ENCODE measurements around the gene SYNJ2.
"Not testable (repeated sequence)": the region's sequence is repeated elsewhere in the genome, so short reads cannot be mapped to it uniquely, and the experiment has no call there.

The SYNJ2 gene

DNA sequence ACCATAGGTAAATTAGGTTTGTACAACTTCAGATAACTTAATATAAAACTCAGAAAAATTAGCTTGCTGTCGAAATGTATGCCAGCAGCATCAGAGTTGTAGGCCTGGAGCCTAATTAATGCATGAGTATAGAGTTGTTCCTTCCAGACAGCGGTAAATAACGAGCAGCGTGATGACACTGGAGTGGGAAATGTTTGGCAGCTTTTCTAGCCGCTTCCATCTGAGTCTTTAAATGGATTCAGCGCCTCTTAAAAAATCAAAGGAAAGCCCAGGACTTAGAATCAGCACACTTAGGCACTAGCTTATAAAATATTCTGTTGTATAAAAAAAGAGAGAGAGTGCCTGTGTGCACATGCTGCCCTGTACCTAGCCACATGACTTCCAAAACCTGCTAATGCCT is 43.7 kb upstream of the SYNJ2 start:
- no peak overlapping the region for H3K27ac ChIP-seq (ENCODE audit: low read length)
- no peaks in the 10 kb centered on the region for H3K4me1 ChIP-seq (ENCODE audit: low read length)
- H2AFZ ChIP-seq (ENCODE audit: low read depth, low read length): no peak overlapping the region
- H3K36me3 ChIP-seq (replicated peaks; ENCODE audit: low read depth, low read length): no peaks in the 10 kb centered on the region
- TF ChIP-seq, protein P1, sequence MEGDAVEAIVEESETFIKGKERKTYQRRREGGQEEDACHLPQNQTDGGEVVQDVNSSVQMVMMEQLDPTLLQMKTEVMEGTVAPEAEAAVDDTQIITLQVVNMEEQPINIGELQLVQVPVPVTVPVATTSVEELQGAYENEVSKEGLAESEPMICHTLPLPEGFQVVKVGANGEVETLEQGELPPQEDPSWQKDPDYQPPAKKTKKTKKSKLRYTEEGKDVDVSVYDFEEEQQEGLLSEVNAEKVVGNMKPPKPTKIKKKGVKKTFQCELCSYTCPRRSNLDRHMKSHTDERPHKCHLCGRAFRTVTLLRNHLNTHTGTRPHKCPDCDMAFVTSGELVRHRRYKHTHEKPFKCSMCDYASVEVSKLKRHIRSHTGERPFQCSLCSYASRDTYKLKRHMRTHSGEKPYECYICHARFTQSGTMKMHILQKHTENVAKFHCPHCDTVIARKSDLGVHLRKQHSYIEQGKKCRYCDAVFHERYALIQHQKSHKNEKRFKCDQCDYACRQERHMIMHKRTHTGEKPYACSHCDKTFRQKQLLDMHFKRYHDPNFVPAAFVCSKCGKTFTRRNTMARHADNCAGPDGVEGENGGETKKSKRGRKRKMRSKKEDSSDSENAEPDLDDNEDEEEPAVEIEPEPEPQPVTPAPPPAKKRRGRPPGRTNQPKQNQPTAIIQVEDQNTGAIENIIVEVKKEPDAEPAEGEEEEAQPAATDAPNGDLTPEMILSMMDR (IDR thresholded peaks at IDR 0.05; ENCODE audit: low read depth, low read length): no peak
- no peak overlapping the region for H3K9ac ChIP-seq (ENCODE audit: low read length)
- H3K4me2 ChIP-seq (ENCODE audit: low read length): no peak overlapping the region
- no peak overlapping the region for H3K4me3 ChIP-seq (ENCODE audit: low read length)
- no peaks in the 10 kb centered on the region for H4K20me1 ChIP-seq (ENCODE audit: insufficient read depth, low read length)
- no peaks in the 10 kb centered on the region for H3K79me2 ChIP-seq (ENCODE audit: low read length)
- no peaks in the 10 kb centered on the region for H3K9me3 ChIP-seq (ENCODE audit: insufficient read depth, low read length)
- no peaks in the 10 kb centered on the region for H3K27me3 ChIP-seq (ENCODE audit: low read depth, low read length)

DNA sequence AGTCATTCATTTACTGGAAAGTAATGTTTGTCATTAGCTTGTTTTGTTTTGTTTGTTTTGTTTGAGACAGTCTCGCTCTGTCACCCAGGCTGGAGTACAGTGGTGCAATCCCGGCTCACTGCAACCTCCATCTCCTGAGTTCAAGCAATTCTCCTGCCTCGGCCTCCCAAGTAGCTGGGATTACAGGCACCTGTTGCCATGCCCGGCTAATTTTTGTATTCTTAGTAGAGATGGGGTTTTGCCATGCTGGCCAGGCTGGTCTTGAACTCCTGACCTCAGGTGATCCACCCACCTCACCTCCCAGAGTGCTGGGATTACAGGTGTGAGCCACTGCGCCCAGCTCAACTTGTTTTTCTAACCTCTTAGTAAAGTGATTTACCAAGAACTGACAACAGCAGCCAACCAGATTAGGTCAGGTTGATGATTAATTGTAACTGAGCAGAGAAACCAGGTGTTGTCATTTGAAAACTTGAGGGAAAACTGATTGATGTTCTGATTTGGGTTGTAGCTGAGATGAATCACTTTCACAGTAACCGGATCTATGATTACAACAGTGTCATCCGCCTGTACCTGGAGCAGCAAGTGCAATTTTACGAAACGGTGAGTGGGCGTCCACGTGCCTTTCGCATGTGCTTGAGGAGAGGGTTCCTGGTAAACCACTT is 41.2 kb upstream of the SYNJ2 start:
- not testable (repeated sequence) for H3K9ac ChIP-seq (ENCODE audit: low read length); H3K79me2 ChIP-seq (ENCODE audit: low read length); H3K4me3 ChIP-seq (ENCODE audit: low read length); H3K9me3 ChIP-seq (ENCODE audit: insufficient read depth, low read length); H2AFZ ChIP-seq (ENCODE audit: low read depth, low read length); H3K27me3 ChIP-seq (ENCODE audit: low read depth, low read length); H3K36me3 ChIP-seq (replicated peaks; ENCODE audit: low read depth, low read length); H4K20me1 ChIP-seq (ENCODE audit: insufficient read depth, low read length); H3K27ac ChIP-seq (ENCODE audit: low read length); H3K4me2 ChIP-seq (ENCODE audit: low read length); H3K4me1 ChIP-seq (ENCODE audit: low read length)

DNA sequence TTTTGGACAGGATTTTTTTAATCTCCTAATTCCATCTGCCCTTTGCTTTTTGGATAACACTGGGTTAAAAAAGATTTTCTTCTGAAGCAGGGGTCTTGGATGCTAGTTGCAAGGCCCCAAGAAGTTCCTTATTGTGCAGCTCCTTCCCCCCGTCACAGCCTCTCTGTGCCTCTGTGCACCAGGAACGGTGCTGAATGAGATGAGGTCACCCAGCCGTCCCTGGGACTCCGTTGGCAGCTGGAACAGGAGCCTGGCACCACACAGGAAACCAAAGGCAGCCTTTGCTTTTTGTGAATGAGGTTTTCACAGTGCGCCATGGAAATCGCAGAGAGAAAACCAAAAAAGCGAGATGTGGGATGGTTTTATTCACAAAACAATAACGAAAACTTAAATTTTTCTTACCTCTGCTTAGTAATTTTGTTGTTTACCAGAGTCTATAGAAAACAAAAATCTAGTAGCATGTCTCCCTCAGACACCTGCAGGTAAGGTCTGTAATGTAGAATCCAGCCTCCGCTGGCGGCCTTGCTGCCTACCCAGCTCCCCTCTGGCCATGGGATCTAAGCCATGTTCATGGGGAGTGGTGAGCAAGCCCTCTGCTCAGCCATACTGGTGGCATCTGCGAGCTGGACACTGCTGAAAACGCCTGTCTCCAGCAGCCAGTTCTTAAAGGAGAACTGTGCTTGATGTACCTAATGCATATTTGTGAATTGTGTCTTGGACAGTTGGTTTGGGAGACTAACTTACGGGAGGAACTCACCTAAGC is 40.4 kb upstream of the SYNJ2 start:
- Histone ChIP-seq H3K4me1 (ENCODE audit: low read length) (no peaks in the 10 kb centered on the region), H3K9me3 (ENCODE audit: insufficient read depth, low read length) (no peaks in the 10 kb centered on the region), H3K4me3 (ENCODE audit: low read length) (no peak overlapping the region), H3K9ac (ENCODE audit: low read length) (no peak overlapping the region), H4K20me1 (ENCODE audit: insufficient read depth, low read length) (no peaks in the 10 kb centered on the region), H2AFZ (ENCODE audit: low read depth, low read length) (no peak overlapping the region), H3K27me3 (ENCODE audit: low read depth, low read length) (no peaks in the 10 kb centered on the region), H3K36me3 (replicated peaks; ENCODE audit: low read depth, low read length) (no peaks in the 10 kb centered on the region), H3K79me2 (ENCODE audit: low read length) (no peaks in the 10 kb centered on the region), H3K4me2 (ENCODE audit: low read length) (no peak overlapping the region), H3K27ac (ENCODE audit: low read length) (no peak overlapping the region)
- TF ChIP-seq, protein P1 (IDR thresholded peaks at IDR 0.05; ENCODE audit: low read depth, low read length): no peak
- TF ChIP-seq EZH2phosphoT487 (IDR thresholded peaks at IDR 0.05; ENCODE audit: low read depth): no peak

DNA sequence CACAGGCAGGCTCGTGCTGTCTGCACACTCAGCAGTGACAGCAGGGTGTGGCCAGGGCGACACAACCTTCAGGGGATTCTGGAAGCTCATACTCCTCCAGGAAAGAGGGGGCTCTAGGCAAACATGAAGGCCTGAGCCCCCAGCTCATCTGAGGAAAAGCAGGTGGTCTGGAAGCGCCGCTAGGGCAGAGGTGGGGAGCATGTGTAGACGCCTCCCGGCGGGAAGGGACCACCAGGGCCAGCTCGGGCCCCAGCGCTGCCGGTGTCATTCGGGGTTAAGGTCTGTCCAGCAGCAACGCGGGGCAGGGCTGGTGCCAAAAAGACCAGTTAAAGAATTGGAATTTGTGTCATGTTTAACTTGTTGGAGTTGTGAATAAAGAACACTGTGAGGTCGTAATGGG is 39.3 kb upstream of the SYNJ2 start:
- Histone ChIP-seq H3K27me3 (ENCODE audit: low read depth, low read length) (no peaks in the 10 kb centered on the region), H2AFZ (ENCODE audit: low read depth, low read length) (no peak overlapping the region), H3K4me2 (ENCODE audit: low read length) (no peak overlapping the region), H3K27ac (ENCODE audit: low read length) (no peak overlapping the region), H3K9ac (ENCODE audit: low read length) (no peak overlapping the region), H3K4me1 (ENCODE audit: low read length) (peaks cover 6% of the 10 kb centered on the region; the same call in 1 of the 2 replicates), H3K36me3 (replicated peaks; ENCODE audit: low read depth, low read length) (no peaks in the 10 kb centered on the region), H3K4me3 (ENCODE audit: low read length) (no peak overlapping the region), H3K9me3 (ENCODE audit: insufficient read depth, low read length) (no peaks in the 10 kb centered on the region), H3K79me2 (ENCODE audit: low read length) (no peaks in the 10 kb centered on the region), H4K20me1 (ENCODE audit: insufficient read depth, low read length) (no peaks in the 10 kb centered on the region)
- TF ChIP-seq, protein P1 (IDR thresholded peaks at IDR 0.05; ENCODE audit: low read depth, low read length): no peak
- no peak for TF ChIP-seq EZH2phosphoT487 (IDR thresholded peaks at IDR 0.05; ENCODE audit: low read depth)
